Liver (tissue), 9 donors: ENCODE results near the gene PRPSAP1. TPM values are rescaled to one million over a fixed set of nuclear protein-coding genes. Genes with fewer than 3 reads are reported as not detected.
A peak's percentile ranks its signal among the peaks of the same experiment; 100 is the strongest.

Source experiments
- DNase-seq: peaks from one replicate; pipeline ENCODE4 v3.0.0-alpha.2; 2017; ENCODE audit warnings: low spot score
- H3K27ac ChIP-seq, 2 donors: one replicate each; pipeline ENCODE4 v1.7.0; 2013; ENCODE audit warnings: inconsistent platforms in 2 of 2, low read length in 2 of 2, control low read depth in 1 of 2, low read depth in 1 of 2, mild to moderate bottlenecking in 1 of 2
- H3K27me3 ChIP-seq, 4 donors: one replicate each; pipeline versions ENCODE4 v1.6.1 to v1.7.0; 2013; ENCODE audit warnings: low read length in 3 of 4, inconsistent platforms in 1 of 4, mild to moderate bottlenecking in 1 of 4, moderate library complexity in 1 of 4; ENCODE audit not compliant: control insufficient read depth in 4 of 4, insufficient read depth in 4 of 4
- H3K36me3 ChIP-seq, 4 donors: one replicate each; pipeline versions ENCODE4 v1.6.1 to v1.7.0; 2013; ENCODE audit warnings: low read length in 3 of 4, mild to moderate bottlenecking in 3 of 4, low read depth in 1 of 4, moderate library complexity in 1 of 4; ENCODE audit not compliant: control insufficient read depth in 4 of 4, insufficient read depth in 3 of 4
- H3K4me1 ChIP-seq, 4 donors: one replicate each; pipeline versions ENCODE4 v1.6.1 to v1.7.0; 2013; ENCODE audit warnings: low read length in 3 of 4, mild to moderate bottlenecking in 3 of 4, moderate library complexity in 1 of 4; ENCODE audit not compliant: control insufficient read depth in 4 of 4, insufficient read depth in 4 of 4
- H3K4me3 ChIP-seq, 3 donors: one replicate each; pipeline versions ENCODE4 v1.6.1 to v1.7.0; 2013; ENCODE audit warnings: low read length in 3 of 3, control low read depth in 1 of 3, low read depth in 1 of 3, mild to moderate bottlenecking in 1 of 3
- H3K9ac ChIP-seq, 2 donors: one replicate each; pipeline ENCODE4 v1.7.0; 2013; ENCODE audit warnings: low read length in 2 of 2, mild to moderate bottlenecking in 2 of 2, moderate library complexity in 2 of 2, control low read depth in 1 of 2, low read depth in 1 of 2
- H3K9me3 ChIP-seq, 4 donors: one replicate each; pipeline versions ENCODE4 v1.6.1 to v1.7.0; 2013; ENCODE audit warnings: low read length in 3 of 4; ENCODE audit not compliant: control insufficient read depth in 4 of 4
- ATF3 ChIP-seq: IDR thresholded peaks from 2 replicates; pipeline ENCODE4 v1.6.1; 2016; ENCODE audit warnings: antibody characterized with exemption
- CTCF ChIP-seq: fragments of 150-350 bp; IDR thresholded peaks from 2 replicates; pipeline ENCODE4 v1.5.1; 2017; ENCODE audit warnings: improper control_type of control experiment, low read depth, low read length; ENCODE audit not compliant: missing input control
- EGR1 ChIP-seq, 2 donors: IDR thresholded peaks; 2 replicates each; pipeline ENCODE4 v1.6.1; 2016 to 2018; ENCODE audit warnings: antibody characterized with exemption in 2 of 2, low read depth in 2 of 2
- FOXA1 ChIP-seq: IDR thresholded peaks from 2 replicates; pipeline ENCODE4 v1.6.1; 2016; ENCODE audit warnings: antibody characterized with exemption
- FOXA2 ChIP-seq: IDR thresholded peaks from 2 replicates; pipeline ENCODE4 v1.6.1; 2016; ENCODE audit warnings: antibody characterized with exemption
- GABPA ChIP-seq, 2 donors: IDR thresholded peaks in 1 of 2; conservative IDR thresholded peaks in 1 of 2; 2 replicates each; pipeline ENCODE4 v1.6.1; 2016; ENCODE audit warnings: antibody characterized with exemption in 2 of 2, mild to moderate bottlenecking in 1 of 2, moderate library complexity in 1 of 2
- HNF4G ChIP-seq: IDR thresholded peaks from 2 replicates; pipeline ENCODE4 v1.6.1; 2016; ENCODE audit warnings: antibody characterized with exemption
- JUND ChIP-seq, 2 donors: IDR thresholded peaks; 2 replicates each; pipeline ENCODE4 v1.6.1; 2016; ENCODE audit warnings: antibody characterized with exemption in 2 of 2
- NR2F2 ChIP-seq: IDR thresholded peaks from 2 replicates; pipeline ENCODE4 v1.6.1; 2016; ENCODE audit warnings: antibody characterized with exemption
- RAD21 ChIP-seq, 2 donors: IDR thresholded peaks; 2 replicates each; pipeline ENCODE4 v1.6.1; 2016; ENCODE audit warnings: antibody characterized with exemption in 2 of 2, mild to moderate bottlenecking in 2 of 2
- RXRA ChIP-seq, 2 donors: IDR thresholded peaks; 2 replicates each; pipeline ENCODE4 v1.6.1; 2017 to 2018; ENCODE audit warnings: antibody characterized with exemption in 2 of 2, mild to moderate bottlenecking in 1 of 2
- SP1 ChIP-seq: IDR thresholded peaks from 2 replicates; pipeline ENCODE4 v1.6.1; 2018; ENCODE audit warnings: antibody characterized with exemption, mild to moderate bottlenecking
- TAF1 ChIP-seq: conservative IDR thresholded peaks from 2 replicates; pipeline ENCODE4 v1.6.1; 2016; ENCODE audit warnings: antibody characterized with exemption, mild to moderate bottlenecking
- YY1 ChIP-seq: IDR thresholded peaks from 2 replicates; pipeline ENCODE4 v1.6.1; 2016; ENCODE audit warnings: antibody characterized with exemption, mild to moderate bottlenecking
- ZBTB33 ChIP-seq: IDR thresholded peaks from 2 replicates; pipeline ENCODE4 v1.6.1; 2016; ENCODE audit warnings: antibody characterized with exemption
- WGBS: extraction: QIAGEN DNeasy Blood & Tissue Kit; methylation state at CpG from one replicate; pipeline ENCODE4 v1.1.7; 2013; 5-methylcytosine and 5-hydroxymethylcytosine counted together
- polyA plus RNA-seq, 2 donors: library from polyadenylated mRNA; stranded (reverse) in 1 of 2; unstranded in 1 of 2; fragments of 200-250 nt in 1 of 2; fragments of >200 nt in 1 of 2; fragmentation: Nextera tagmentation in 1 of 2; extraction: Ambion mirVana in 1 of 2; gene quantifications; one replicate each; pipeline versions ENCODE4 v1.2.1 to v1.2.3, GENCODE V29; 2013 to 2015
- total RNA-seq, 2 donors: library from RNA; depleted of rRNA; stranded (reverse); fragments of >200 nt; gene quantifications; one replicate each; pipeline ENCODE4 v1.2.3, GENCODE V29; 2014
- TF ChIP-seq, protein P1 (sequence below): IDR thresholded peaks from 2 replicates; pipeline ENCODE4 v1.6.1; 2016; ENCODE audit warnings: antibody characterized with exemption
- donor health status: healthy.
- donor health status: healthy.
- donor health status: healthy.
- donor health status: healthy.
- donor health status: healthy.

Gene PRPSAP1
- total and polyA plus RNA-seq, 4 donors, result 21.4 to 78.1 (median 52.6) TPM

- no peak for DNase-seq
- Histone ChIP-seq H3K4me3 (no peak overlapping the region), H3K27ac (no peak overlapping the region), H3K36me3 (peaks cover 11 to 55% (median 26%) of the 10 kb centered on the region in 4 donors), H3K4me1 (no peaks in the 10 kb centered on the region), H3K27me3 (no peaks in the 10 kb centered on the region), H3K9ac (no peak overlapping the region), H3K9me3 (no peaks in the 10 kb centered on the region)
- no peak for TF ChIP-seq YY1
- TF ChIP-seq CTCF, result peak; percentile 1
- WGBS, result 86% methylated on average over 20 of the region's 20 CpGs
Observed at GRCh38 chr17:76398523-76399174, 44.9 kb upstream of the PRPSAP1 start.

DNA sequence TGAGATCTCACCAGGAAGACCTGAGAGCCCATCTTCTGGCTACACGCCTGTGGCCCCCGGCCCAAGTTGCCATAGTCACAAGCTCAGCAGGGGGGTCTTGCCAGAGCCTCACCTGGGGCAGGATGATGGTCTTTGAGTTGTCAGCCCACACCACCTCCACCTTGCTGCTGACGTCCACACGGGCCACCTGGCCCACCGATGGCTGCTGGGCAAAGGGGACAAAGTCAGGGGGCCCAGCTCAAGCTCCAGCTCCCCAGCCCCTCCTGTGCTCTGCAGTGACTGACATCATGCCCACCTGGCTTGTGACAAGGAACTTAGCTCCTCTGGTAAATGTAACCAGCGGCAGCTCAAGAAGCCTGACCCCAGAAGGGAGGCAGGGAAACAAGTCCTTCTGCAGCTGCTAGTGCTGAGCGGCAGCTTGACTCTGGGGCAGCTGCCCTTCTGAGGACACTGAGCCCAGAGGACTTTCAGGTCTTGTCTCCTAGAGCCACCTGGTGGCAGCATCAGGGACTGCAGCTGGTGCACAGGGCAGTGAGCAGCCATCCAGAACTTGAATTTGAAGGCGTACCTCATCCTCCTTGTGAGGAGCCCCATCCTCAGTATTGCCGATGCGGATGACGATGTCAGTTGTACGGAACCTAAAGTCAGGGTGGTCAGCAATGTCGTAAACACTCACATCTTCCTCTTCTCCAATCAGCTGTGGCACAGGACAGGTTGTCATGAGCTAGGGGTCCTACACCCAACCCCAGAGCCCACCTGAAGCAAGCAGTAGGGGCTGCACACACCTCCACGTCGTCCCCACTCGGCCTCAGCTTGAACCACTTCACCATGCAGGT lies 44.2 kb upstream of the PRPSAP1 start:
- peaks cover 11 to 57% (median 27%) of the 10 kb centered on the region in 4 donors for H3K36me3 ChIP-seq
- H3K9me3 ChIP-seq, result no peaks in the 10 kb centered on the region
- no peak overlapping the region for H3K27ac ChIP-seq
- TF ChIP-seq FOXA1 (no peak), CTCF (peak; percentile 98), RAD21 (IDR thresholded peaks at IDR 0.05) (peak; percentile 91 to 97), YY1 (no peak)
- WGBS, result 53% methylated on average over 16 of the region's 16 CpGs
- H3K9ac ChIP-seq, result no peak overlapping the region
- no peaks in the 10 kb centered on the region for H3K27me3 ChIP-seq
- H3K4me1 ChIP-seq, result no peaks in the 10 kb centered on the region
- DNase-seq, result peak; percentile 93
- H3K4me3 ChIP-seq, result no peak overlapping the region

GRCh38 chr17:76397184-76397583 lies 43.5 kb upstream of the PRPSAP1 start:
- Histone ChIP-seq H3K4me1 (no peaks in the 10 kb centered on the region), H3K27me3 (no peaks in the 10 kb centered on the region), H3K4me3 (no peak overlapping the region), H3K27ac (no peak overlapping the region), H3K9ac (no peak overlapping the region), H3K36me3 (peaks cover 11 to 54% (median 26%) of the 10 kb centered on the region in 4 donors), H3K9me3 (no peaks in the 10 kb centered on the region)
- no peak for TF ChIP-seq GABPA (IDR thresholded peaks at IDR 0.05 in 1 of 2, conservative IDR thresholded peaks at IDR 0.05 in 1 of 2)
- no peak for TF ChIP-seq JUND (IDR thresholded peaks at IDR 0.05)
- no peak for TF ChIP-seq RAD21 (IDR thresholded peaks at IDR 0.05)
- no peak for TF ChIP-seq HNF4G
- no peak for TF ChIP-seq TAF1
- no peak for TF ChIP-seq NR2F2
- no peak for TF ChIP-seq EGR1 (IDR thresholded peaks at IDR 0.05; ENCODE audit: low read depth in 2 of 2)
- TF ChIP-seq ATF3, result no peak
- TF ChIP-seq RXRA (IDR thresholded peaks at IDR 0.05), result no peak
- no peak for TF ChIP-seq ZBTB33
- no peak for TF ChIP-seq SP1
- TF ChIP-seq, protein P1, sequence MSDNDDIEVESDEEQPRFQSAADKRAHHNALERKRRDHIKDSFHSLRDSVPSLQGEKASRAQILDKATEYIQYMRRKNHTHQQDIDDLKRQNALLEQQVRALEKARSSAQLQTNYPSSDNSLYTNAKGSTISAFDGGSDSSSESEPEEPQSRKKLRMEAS, result no peak
- no peak for TF ChIP-seq FOXA2
- DNase-seq, result no peak
- WGBS, result 90% methylated on average over 8 of the region's 8 CpGs
